HG03039 (cell line): ENCODE measurements around the gene SSH2.

Experiments used
- ATAC-seq: cut with Tn5 transposase; IDR thresholded peaks from one replicate; pipeline ENCODE4 v1.9.1; 2021; ENCODE audit warnings: mild to moderate bottlenecking, moderate library complexity; ENCODE audit not compliant: unreplicated experiment

SSH2 gene

DNA sequence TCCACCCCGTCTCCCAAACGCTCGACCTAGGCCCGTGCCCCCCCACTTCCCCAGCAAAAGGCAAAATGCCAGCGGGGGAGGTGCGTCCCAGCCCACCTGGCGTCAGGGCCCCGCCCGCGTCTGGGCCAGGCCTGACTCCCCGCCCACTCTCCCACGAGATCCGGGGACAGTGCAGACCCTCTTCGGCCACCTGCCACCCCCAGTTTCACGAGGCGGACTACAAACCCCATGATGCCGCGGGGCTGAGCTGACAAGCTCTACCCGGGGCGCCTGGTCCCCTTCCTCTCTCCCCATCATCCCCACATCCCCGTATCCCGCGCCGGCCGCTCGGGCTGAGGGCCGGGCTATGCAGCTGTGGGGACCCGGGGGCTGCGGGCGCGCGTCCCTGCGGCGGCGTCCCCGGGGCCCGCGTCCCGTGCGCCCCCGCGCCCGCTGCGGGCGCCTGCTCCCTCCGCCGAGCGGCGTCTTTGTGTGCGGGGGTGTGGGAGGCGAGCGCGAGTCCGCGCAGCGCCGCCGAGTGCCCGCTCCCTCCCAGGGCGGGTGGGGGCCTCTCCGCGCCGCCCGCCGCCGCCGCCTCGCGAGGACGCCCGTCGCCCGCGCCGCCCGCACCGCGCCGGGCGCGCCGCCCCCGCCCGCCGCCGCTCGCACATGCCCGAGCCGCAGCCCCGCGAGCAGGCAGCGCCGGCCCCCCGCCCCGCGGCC, 337.0 kb downstream of the SSH2 start, which contains the start of gene ANKRD13B:
TSS of gene ANKRD13B (plus strand) at position 283 of the 702 bp plus-strand sequence. CDS start 490 bp downstream, outside the sequence.
- no peak for ATAC-seq

- ATAC-seq = no peak
Measured at GRCh38 chr17:29591737-29592608, 338.1 kb downstream of the SSH2 start.

DNA sequence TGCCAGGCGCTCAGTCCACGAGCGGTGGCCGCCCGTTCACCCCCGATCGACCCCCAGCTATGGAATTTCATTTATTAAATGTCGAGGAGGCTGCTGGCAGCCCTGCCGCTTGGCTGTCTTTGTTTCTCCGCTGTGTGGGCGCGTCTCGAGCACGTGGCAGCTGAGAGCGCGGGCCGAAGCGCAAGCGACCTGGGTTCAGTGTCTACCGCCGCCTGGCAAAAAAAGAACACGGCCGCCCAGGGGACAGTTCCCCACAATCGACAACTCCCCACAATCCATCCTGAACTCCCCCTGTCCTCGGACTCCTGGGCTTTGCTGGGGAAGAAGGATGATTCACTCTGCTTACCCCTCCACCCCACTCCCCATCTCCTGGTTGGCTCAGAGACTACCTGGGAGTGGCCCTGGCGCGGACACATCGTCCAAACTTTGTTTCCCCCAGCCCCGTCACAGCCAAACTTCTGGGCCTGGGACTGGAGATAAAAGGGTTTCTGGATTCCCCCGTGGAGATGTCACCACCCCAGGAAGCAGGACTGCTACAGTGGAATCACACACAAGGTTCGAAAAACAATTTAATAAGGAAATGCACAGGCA, 338.8 kb downstream of the SSH2 start:
- ATAC-seq = no peak

DNA sequence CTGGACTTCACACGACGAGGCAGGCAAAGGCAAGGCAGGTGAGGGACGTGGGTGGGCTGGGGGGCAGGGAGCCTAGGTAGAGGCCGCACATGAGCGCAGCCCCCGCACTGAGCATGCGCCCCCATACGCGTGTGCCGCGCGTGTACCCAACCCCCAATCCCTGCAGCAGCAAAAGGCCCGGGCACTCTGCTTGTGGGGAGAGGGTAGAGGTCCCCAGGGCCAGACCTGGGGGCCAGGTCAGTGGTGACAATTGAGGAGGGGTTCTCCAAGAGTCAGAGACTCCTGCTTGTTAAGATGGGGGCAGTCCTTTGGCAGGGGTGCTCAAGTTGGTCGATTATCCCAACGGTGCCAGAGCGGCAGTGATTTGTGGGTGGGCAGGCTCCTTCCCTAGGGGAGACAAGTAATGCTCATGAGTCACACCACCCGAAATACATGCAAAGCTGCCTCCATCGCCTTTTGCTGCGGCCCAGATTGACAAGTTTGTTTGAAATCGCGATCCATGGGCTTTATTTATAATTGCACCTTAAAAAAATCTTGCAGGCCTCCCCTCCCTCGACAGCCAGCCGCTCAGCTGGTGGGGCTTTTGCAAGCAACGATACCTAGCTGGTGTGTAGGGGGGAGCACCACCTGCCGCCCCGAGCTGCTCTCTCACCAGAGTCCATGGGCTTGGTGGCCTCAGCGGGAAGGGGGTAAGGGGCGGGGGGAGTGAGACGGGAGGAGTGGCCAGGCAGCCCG, 339.4 kb downstream of the SSH2 start:
- ATAC-seq = no peak

DNA sequence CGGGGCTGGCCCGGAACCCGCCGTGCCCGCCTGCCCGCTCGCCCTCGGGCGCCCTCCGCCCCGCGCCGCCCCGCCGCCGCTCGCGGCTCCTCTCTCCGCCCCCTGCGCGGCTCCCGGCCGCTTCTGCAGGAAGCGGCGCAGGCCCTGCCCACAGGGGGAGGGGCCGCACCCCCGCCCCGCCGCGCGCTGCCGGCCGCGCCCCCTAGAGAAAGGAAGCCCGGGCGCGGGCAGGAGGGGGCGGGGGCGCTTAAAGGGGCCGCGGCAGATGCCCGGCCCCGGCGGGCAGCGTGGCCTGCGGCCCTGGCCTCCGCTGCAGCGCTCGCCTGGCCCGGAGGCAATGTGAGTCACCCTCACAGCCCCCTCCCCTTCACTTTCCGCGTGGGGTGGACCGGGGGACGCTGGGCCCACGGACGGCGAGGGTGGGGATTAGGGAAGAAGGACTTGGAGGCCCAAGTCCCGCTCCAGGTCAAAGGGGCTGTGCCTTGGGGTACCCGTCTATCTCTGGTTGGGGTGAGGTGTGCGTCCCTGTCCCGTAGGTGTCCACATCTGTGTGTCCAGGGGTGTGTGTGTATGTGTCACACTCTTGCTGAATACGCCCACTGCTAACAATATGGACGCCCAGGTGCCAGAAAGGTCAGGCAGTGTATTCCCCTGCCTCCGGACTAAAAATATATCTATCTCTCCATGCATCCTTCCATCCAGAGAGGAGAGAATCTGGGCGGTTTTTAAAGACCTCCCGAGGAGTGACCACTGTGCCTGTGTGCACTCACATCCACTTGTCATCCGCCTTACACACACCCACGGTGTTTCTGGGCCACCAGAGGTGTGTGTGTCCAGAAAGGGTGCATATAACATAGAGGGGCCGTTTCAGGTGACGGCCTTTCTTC, 340.3 kb downstream of the SSH2 start, which contains the start of gene GIT1:
TSS of gene GIT1 (minus strand) at position 125 of the 887 bp plus-strand sequence. CDS start 270 bp downstream, outside the sequence.
- ATAC-seq = peak; percentile 66

GRCh38 chr17:29588562-29589411, 341.2 kb downstream of the SSH2 start:
- peak; percentile 6 for ATAC-seq

DNA sequence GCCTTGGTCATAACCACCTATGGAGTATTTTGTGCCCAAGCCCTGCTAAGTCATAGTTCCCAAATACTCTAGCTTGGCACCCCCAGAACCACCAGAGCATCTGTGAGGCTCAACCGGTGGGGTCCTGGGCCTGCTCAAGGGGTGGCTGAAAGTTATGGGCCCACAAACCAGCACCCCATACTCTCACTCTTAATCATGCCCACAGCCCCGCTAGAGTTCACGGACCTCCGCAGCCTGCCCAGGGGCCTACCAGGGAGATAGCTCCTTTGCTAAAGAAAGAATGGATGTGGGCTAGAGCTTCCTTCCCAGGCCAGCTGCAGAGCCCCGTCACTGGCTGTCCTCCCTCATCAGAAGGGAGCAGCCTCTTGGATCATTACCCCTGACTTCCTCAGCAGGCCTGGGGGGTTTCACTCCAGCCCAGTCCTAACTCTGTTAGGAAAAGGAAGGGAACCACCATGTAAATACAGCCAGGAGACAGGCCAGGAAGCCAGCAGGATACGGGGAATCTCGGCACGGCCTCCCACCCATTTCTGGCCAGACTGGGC, 341.9 kb downstream of the SSH2 start:
- no peak for ATAC-seq

GRCh38 chr17:29587591-29587990, 342.4 kb downstream of the SSH2 start:
- no peak for ATAC-seq

- ATAC-seq = no peak
Measured at GRCh38 chr17:29586676-29587469, 343.2 kb downstream of the SSH2 start.

DNA sequence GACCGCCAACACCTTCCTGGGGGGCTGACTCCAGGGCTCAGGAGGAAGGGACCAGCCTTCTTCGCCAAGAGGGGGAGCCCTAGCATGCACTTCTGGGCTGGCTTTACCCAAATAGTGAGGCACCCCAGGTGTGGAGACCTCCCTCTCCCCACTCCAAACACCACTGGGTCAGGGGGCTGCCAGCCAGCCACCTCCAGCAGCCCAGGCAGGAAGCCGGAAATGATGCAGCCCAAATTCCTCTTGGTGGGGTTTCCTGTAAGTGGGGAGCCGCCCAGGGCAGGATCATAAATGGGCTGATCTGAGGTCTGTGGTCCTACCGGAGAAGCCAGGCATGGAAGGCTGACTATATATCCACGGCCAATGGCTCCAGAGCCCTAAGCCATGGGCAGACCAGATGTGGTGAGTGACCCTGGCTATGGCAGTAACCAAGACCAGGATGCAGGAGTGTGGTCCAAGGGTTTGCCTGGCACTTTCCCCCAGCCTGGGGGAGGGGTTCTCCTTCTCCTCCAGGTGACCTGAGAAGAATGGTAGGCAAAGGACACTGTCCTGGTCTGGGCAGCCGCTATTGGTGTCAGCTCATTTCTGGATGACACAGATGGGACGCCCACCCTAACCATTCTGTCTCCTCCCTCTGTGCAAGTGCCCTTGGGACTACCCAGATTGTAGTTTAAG, 344.8 kb downstream of the SSH2 start:
- ATAC-seq = no peak

DNA sequence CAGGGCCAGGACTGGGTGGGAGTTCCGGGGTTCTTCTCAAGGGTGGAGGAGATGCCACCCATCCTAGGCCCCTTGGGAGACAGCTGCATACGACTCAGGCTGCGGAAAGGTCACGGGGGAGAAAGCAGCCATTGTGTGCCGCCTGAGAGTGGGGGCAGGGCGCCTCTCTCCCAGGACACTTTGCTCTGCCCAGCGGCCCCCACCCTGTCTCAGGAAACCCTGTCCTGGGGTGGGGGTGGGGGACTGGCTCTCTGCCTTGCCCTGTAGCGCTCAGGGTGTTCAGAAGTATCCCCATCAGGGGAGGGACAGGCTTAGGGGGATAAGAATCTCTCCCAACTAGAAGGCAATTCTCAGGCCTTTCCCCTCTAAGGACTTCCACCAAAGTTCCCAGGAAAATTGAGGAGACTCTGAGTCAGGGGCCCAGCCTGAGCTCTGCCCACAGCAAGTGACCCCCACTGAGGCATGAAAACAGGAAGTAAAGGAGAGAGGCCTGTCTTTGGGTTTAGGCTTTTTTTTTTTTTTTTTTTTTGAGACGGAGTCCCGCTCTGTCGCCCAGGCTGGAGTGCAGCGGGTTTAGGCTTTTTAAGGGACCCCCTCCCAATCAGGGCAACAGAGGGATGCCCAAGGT, 345.5 kb downstream of the SSH2 start:
- no peak for ATAC-seq

DNA sequence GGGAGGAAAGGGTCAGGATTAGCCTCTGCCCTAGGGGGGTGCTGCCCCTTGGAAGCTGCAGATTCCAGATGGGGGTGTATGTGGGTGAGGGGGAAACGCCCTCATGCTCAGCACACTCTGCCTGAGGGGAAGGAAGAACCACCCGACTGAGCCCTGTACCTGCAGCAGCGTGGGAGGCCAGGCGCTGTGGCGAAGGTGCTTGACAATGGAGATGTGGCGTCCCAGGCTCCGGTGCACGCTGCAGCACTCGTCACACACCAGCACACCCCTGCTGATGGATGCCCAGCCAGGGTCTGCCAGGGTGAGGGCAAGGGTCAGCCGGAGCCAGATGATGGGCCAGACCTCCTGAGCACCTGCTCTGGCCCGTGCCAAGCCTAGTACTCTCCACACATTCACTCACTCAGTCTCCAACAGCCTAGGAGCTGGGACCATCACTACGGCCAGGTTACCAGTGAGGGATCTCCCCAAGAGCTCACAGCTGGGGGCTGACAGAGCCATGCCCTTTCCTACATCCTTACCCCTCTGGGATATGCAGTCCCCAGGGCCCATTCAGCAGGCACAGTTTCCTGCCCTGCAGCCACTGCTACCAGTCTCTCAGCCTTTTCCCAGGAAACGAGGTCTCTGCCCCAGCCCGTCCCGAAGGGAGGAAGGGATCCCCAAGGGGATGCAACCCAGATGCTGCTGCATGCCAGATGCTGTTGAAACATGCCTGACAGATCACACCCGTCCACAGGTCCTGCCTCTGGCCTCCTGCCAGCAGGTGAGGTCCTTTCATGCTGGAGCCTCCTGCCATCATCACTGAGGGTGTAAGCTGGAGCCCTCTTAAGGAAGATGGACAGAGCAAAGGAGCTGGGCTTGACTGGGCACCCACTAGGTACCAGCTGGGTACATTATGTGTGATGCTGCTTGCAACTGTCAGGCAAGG, 346.4 kb downstream of the SSH2 start:
- no peak for ATAC-seq

DNA sequence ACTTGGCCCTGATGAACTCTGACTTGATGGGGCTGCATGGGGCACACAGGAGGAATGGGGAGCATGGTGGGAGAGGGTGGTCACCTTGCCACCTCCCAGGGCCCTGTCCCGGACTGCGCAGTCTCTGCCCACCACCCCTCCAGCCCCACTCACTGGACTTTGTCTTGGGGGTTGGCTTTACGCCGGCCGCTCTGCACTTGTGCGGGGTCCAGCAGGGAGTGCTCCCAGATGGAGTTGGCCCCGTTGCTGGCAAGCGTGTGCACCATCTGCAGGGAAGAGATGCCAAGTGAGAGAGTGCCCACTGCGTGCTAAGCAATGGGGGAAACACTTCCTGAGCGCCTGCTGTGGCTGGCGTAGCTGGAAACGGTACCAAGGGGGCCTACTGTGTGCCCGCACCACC, 347.3 kb downstream of the SSH2 start:
- ATAC-seq = no peak

DNA sequence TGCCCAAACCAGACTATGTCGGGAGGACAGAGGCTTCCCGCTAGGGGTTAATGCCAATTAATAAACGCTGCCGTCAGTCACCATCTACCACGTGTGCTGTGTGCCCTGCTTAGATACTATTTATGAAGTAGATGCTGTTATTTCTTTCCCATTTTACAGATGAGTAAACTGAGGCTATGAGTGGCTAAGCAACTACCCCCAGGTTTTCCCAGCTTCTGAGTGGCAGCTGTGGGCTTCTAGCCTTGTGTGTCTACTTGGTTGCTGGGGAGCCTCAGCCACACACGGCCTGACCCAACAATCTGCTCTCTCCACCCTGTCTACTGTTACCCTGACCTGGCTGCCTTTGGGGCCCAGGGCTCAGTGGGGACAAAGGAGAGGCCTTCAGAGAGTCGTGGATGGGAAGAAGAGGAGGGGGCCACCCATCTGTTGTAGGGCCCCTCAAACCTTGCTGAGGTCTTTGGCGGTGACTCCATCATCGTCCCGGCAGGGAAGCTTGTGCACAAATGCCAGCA, 347.7 kb downstream of the SSH2 start:
- ATAC-seq = no peak

GRCh38 chr17:29581583-29582253, 348.3 kb downstream of the SSH2 start:
- ATAC-seq = no peak
